Ishikawa (cell line): ENCODE results near the gene NRXN3.

Experiments used
- CEBPB ChIP-seq: IDR thresholded peaks from 2 replicates; pipeline ENCODE4 v1.6.1; 2012
- CREB1 ChIP-seq: IDR thresholded peaks from 2 replicates; pipeline ENCODE4 v1.6.1; 2012; ENCODE audit warnings: low read depth
- EGR1 ChIP-seq: IDR thresholded peaks from 2 replicates; pipeline ENCODE4 v1.6.1; 2012
- EP300 ChIP-seq: IDR thresholded peaks from 2 replicates; pipeline ENCODE4 v1.6.1; 2012; ENCODE audit warnings: borderline replicate concordance
- FOXM1 ChIP-seq: IDR thresholded peaks from 2 replicates; pipeline ENCODE4 v1.6.1; 2012; ENCODE audit warnings: low read depth, borderline replicate concordance
- NFIC ChIP-seq: IDR thresholded peaks from 2 replicates; pipeline ENCODE4 v1.6.1; 2012
- RAD21 ChIP-seq: IDR thresholded peaks from 2 replicates; pipeline ENCODE4 v1.6.1; 2012; ENCODE audit warnings: low read depth
- TAF1 ChIP-seq: IDR thresholded peaks from 2 replicates; pipeline ENCODE4 v1.6.1; 2012; ENCODE audit warnings: low read depth, mild to moderate bottlenecking
- TEAD4 ChIP-seq: IDR thresholded peaks from 2 replicates; pipeline ENCODE4 v1.6.1; 2012
- USF1 ChIP-seq: IDR thresholded peaks from 2 replicates; pipeline ENCODE4 v1.6.1; 2012
- YY1 ChIP-seq: IDR thresholded peaks from 2 replicates; pipeline ENCODE4 v1.6.1; 2012; ENCODE audit warnings: low read depth
- ZBTB7A ChIP-seq: IDR thresholded peaks from 2 replicates; pipeline ENCODE4 v1.6.1; 2012; ENCODE audit warnings: low read depth
- TF ChIP-seq, protein P1 (sequence below): IDR thresholded peaks from 2 replicates; pipeline ENCODE4 v1.6.1; 2012
- TF ChIP-seq, protein P2 (sequence below): IDR thresholded peaks from 2 replicates; pipeline ENCODE4 v1.6.1; 2012; ENCODE audit warnings: low read depth, mild to moderate bottlenecking

DNA sequence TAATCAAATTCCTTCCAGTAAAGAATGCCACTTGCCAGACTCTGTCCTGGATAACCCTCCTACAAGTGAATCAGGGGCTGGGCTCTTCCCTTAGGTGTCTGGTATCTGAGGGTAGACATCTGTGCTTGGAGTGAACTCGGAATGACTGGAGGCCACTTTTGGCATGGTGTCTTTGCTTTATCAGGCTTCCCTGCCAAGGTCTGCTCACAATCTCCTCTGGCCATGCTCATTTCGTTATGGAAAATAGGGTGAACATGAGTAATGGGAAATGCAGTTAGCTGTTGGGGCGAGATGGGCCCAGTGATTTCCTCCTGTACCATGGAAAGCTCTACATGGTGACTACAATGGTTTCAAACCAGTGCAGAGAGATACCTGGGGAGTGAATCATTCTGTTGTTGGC lies 212.9 kb downstream of the NRXN3 start:
- no peak for TF ChIP-seq CEBPB
- TF ChIP-seq YY1, result no peak
- no peak for TF ChIP-seq EP300
- TF ChIP-seq, protein P1, sequence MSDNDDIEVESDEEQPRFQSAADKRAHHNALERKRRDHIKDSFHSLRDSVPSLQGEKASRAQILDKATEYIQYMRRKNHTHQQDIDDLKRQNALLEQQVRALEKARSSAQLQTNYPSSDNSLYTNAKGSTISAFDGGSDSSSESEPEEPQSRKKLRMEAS, result no peak
- no peak for TF ChIP-seq EGR1
- no peak for TF ChIP-seq CREB1
- TF ChIP-seq, protein P2, sequence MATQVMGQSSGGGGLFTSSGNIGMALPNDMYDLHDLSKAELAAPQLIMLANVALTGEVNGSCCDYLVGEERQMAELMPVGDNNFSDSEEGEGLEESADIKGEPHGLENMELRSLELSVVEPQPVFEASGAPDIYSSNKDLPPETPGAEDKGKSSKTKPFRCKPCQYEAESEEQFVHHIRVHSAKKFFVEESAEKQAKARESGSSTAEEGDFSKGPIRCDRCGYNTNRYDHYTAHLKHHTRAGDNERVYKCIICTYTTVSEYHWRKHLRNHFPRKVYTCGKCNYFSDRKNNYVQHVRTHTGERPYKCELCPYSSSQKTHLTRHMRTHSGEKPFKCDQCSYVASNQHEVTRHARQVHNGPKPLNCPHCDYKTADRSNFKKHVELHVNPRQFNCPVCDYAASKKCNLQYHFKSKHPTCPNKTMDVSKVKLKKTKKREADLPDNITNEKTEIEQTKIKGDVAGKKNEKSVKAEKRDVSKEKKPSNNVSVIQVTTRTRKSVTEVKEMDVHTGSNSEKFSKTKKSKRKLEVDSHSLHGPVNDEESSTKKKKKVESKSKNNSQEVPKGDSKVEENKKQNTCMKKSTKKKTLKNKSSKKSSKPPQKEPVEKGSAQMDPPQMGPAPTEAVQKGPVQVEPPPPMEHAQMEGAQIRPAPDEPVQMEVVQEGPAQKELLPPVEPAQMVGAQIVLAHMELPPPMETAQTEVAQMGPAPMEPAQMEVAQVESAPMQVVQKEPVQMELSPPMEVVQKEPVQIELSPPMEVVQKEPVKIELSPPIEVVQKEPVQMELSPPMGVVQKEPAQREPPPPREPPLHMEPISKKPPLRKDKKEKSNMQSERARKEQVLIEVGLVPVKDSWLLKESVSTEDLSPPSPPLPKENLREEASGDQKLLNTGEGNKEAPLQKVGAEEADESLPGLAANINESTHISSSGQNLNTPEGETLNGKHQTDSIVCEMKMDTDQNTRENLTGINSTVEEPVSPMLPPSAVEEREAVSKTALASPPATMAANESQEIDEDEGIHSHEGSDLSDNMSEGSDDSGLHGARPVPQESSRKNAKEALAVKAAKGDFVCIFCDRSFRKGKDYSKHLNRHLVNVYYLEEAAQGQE, result no peak
- TF ChIP-seq FOXM1, result no peak
- TF ChIP-seq TAF1, result no peak
- no peak for TF ChIP-seq USF1
- TF ChIP-seq RAD21, result no peak
- TF ChIP-seq NFIC, result no peak
- no peak for TF ChIP-seq TEAD4
- no peak for TF ChIP-seq ZBTB7A
